HepG2 (cell line): ENCODE measurements around the gene SLC50A1. TPM values are rescaled to one million over a fixed set of nuclear protein-coding genes. Genes with fewer than 3 reads are reported as not detected.

Experiments
- ELF4 ChIP-seq: sonication (generic); formaldehyde crosslinking; IDR thresholded peaks from 2 replicates; pipeline ENCODE4 v1.5.0; 2020; ENCODE audit warnings: missing genetic modification reagents, mild to moderate bottlenecking, moderate library complexity, borderline replicate concordance
- ERF ChIP-seq: IDR thresholded peaks from 2 replicates; pipeline ENCODE4 v1.6.1; 2018; ENCODE audit warnings: missing biosample characterization, missing genetic modification reagents
- FOXK1 ChIP-seq: sonication (generic); formaldehyde crosslinking; IDR thresholded peaks from 2 replicates; pipeline ENCODE4 v1.4.0; 2020; ENCODE audit warnings: low read depth, missing genetic modification reagents, borderline replicate concordance
- GPN1 ChIP-seq: sonication (generic); formaldehyde crosslinking; IDR thresholded peaks from 2 replicates; pipeline ENCODE4 v1.5.1; 2020; ENCODE audit warnings: missing genetic modification reagents, borderline replicate concordance
- IKZF1 ChIP-seq: fragments of 450-650 bp; IDR thresholded peaks from 2 replicates; pipeline ENCODE4 v1.7.1; 2016
- KAT8 ChIP-seq: IDR thresholded peaks from 2 replicates; pipeline ENCODE4 v1.6.1; 2016; ENCODE audit warnings: missing genetic modification reagents, missing compliant biosample characterization
- KDM3A ChIP-seq: IDR thresholded peaks from 2 replicates; pipeline ENCODE4 v1.6.1; 2018; ENCODE audit warnings: low read depth, missing compliant biosample characterization
- MNT ChIP-seq: fragments of 450-650 bp; IDR thresholded peaks from 2 replicates; pipeline ENCODE4 v1.6.1; 2016
- SALL1 ChIP-seq: sonication (generic); formaldehyde crosslinking; IDR thresholded peaks from 2 replicates; pipeline ENCODE4 v1.8.0; 2022; ENCODE audit warnings: mild to moderate bottlenecking, missing genetic modification reagents
- SSRP1 ChIP-seq: IDR thresholded peaks from 2 replicates; pipeline ENCODE4 v1.6.1; 2016; ENCODE audit warnings: control low read depth
- SUZ12 ChIP-seq: fragments of 150-350 bp; IDR thresholded peaks from 2 replicates; pipeline ENCODE4 v1.6.1; 2014; ENCODE audit warnings: low read depth, low read length
- ZBTB1 ChIP-seq: sonication (generic); formaldehyde crosslinking; IDR thresholded peaks from 2 replicates; pipeline ENCODE4 v1.4.0; 2020; ENCODE audit warnings: missing genetic modification reagents, borderline replicate concordance
- ZBTB20 ChIP-seq: sonication (generic); formaldehyde crosslinking; IDR thresholded peaks from 2 replicates; pipeline ENCODE4 v1.8.1; 2023; ENCODE audit warnings: missing genetic modification reagents, low read depth, mild to moderate bottlenecking, borderline replicate concordance
- ZBTB33 ChIP-seq: sonication (generic); formaldehyde crosslinking; IDR thresholded peaks from 2 replicates; pipeline ENCODE4 v1.4.0; 2020; ENCODE audit warnings: missing genetic modification reagents
- ZEB1 ChIP-seq: IDR thresholded peaks from 2 replicates; pipeline ENCODE4 v1.6.1; 2012; ENCODE audit warnings: mild to moderate bottlenecking, low read depth, inconsistent platforms; ENCODE audit not compliant: insufficient replicate concordance
- ZFP90 ChIP-seq: sonication (generic); formaldehyde crosslinking; IDR thresholded peaks from 2 replicates; pipeline ENCODE4 v1.8.0; 2022; ENCODE audit warnings: missing genetic modification reagents, mild to moderate bottlenecking, inconsistent platforms, borderline replicate concordance
- ZNF205 ChIP-seq: IDR thresholded peaks from 2 replicates; pipeline ENCODE4 v1.6.1; 2018; ENCODE audit warnings: missing biosample characterization, missing genetic modification reagents
- ZNF430 ChIP-seq: sonication (generic); formaldehyde crosslinking; IDR thresholded peaks from 2 replicates; pipeline ENCODE4 v1.9.0; 2021; ENCODE audit warnings: mild to moderate bottlenecking, missing genetic modification reagents
- ZNF570 ChIP-seq: sonication (generic); formaldehyde crosslinking; IDR thresholded peaks from 2 replicates; pipeline ENCODE4 v1.4.0; 2020; ENCODE audit warnings: mild to moderate bottlenecking, missing genetic modification reagents, borderline replicate concordance
- ZNF839 ChIP-seq: sonication (generic); formaldehyde crosslinking; IDR thresholded peaks from 2 replicates; pipeline ENCODE4 v1.4.0; 2020; ENCODE audit warnings: missing genetic modification reagents, mild to moderate bottlenecking, borderline replicate concordance
- ZSCAN12 ChIP-seq: sonication (generic); formaldehyde crosslinking; IDR thresholded peaks from 2 replicates; pipeline ENCODE4 v1.9.0; 2021; ENCODE audit warnings: mild to moderate bottlenecking, missing genetic modification reagents
- polyA plus RNA-seq, 8 experiments: library from polyadenylated mRNA; depleted of rRNA in 3 of 8; stranded (reverse) in 7 of 8; unstranded in 1 of 8; fragments of >200 nt; fragmentation: Illumina TruSeq in 4 of 8; extraction: Trizol in 4 of 8; gene quantifications; 2 replicates each; pipeline versions ENCODE4 v1.2.1 to v1.2.3, GENCODE V29; 2011 to 2016; ENCODE audit warnings: low read depth in 4 of 8, missing spikeins in 1 of 8, mixed read lengths in 1 of 8; ENCODE audit not compliant: insufficient read depth in 1 of 8
- total RNA-seq, 5 experiments: library from RNA; depleted of rRNA; stranded (reverse); fragments of >200 nt; fragmentation: Illumina TruSeq; extraction: Trizol; gene quantifications; 2 replicates each; pipeline ENCODE4 v1.2.3, GENCODE V29; 2016; ENCODE audit warnings: low read depth in 1 of 5
- TF ChIP-seq, protein P1 (sequence below): sonication (generic); formaldehyde crosslinking; conservative IDR thresholded peaks from 2 replicates; pipeline ENCODE4 v1.4.0; 2020; ENCODE audit warnings: missing genetic modification reagents
- TF ChIP-seq, protein P2 (sequence below): IDR thresholded peaks from 2 replicates; pipeline ENCODE4 v1.6.1; 2018; ENCODE audit warnings: missing genetic modification reagents
- TF ChIP-seq, protein P3 (sequence below): sonication (generic); formaldehyde crosslinking; IDR thresholded peaks from 2 replicates; pipeline ENCODE4 v1.8.0; 2022; ENCODE audit warnings: missing genetic modification reagents, mild to moderate bottlenecking, inconsistent platforms, borderline replicate concordance

Gene SLC50A1
- total and polyA plus RNA-seq, 2 of the 13 experiments (the other 11 are each of a cell fraction or from before 2014, with no cell fraction given), result 22.5 to 46.8 TPM

DNA sequence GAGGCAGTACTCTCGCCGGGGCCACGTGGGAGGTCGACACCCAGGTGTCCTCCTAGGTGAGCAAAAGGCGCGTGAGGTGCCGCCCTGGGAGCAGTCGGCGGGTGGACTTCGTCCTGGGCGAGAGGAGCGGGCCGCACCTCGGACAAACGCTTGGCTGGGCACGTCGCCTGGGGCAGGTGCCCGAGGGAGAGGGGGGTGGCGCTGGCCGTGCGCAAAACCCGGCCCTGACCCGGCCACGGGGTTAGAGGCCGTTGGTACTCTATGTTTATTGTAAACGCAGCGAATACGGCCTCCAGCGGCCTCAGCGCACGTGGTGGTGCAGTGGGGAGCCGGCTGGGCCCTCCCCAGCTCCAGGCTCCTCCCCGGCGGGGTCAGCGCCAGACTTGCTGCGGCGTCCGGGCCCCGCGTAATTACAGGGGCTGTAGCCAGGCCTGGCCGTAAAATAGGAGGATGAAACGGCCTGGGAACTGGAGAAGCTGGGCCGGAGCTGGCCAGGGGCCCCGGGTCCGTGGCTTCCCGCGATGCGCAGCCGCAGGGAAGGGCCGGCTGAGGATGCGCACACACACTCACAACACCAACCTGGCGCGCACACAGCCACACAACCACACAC is 9.6 kb upstream of the SLC50A1 start (continued):
- TF ChIP-seq ERF (CRISPR knock-in tag) (peak; percentile 99), ZBTB20 (peak; percentile 78; the same call in 1 of the 2 replicates), ZNF430 (CRISPR knock-in tag) (peak; percentile 85; the same call in 1 of the 2 replicates), IKZF1 (no peak), ZNF205 (CRISPR knock-in tag) (peak; percentile 96), ZSCAN12 (CRISPR knock-in tag) (no peak), ZEB1 (no peak), ELF4 (CRISPR knock-in tag) (peak; percentile 65; the same call in 1 of the 2 replicates), SSRP1 (CRISPR knock-in tag) (no peak), ZFP90 (CRISPR knock-in tag) (peak; percentile 84), MNT (peak; percentile 93), KDM3A (CRISPR knock-in tag) (peak; percentile 93), GPN1 (CRISPR knock-in tag) (no peak), FOXK1 (CRISPR knock-in tag) (peak; percentile 95), ZBTB1 (peak; percentile 99), SALL1 (CRISPR knock-in tag) (peak; percentile 98), KAT8 (CRISPR knock-in tag) (peak; percentile 89), ZNF839 (CRISPR knock-in tag) (peak; percentile 94), SUZ12 (no peak), ZBTB33 (CRISPR knock-in tag) (0 out of 2 replicates have a peak, but pooled peaks have one; percentile 67), ZNF570 (no peak)
- TF ChIP-seq, protein P1, sequence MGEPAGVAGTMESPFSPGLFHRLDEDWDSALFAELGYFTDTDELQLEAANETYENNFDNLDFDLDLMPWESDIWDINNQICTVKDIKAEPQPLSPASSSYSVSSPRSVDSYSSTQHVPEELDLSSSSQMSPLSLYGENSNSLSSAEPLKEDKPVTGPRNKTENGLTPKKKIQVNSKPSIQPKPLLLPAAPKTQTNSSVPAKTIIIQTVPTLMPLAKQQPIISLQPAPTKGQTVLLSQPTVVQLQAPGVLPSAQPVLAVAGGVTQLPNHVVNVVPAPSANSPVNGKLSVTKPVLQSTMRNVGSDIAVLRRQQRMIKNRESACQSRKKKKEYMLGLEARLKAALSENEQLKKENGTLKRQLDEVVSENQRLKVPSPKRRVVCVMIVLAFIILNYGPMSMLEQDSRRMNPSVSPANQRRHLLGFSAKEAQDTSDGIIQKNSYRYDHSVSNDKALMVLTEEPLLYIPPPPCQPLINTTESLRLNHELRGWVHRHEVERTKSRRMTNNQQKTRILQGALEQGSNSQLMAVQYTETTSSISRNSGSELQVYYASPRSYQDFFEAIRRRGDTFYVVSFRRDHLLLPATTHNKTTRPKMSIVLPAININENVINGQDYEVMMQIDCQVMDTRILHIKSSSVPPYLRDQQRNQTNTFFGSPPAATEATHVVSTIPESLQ (CRISPR knock-in tag), result peak; percentile 90
- TF ChIP-seq, protein P2, sequence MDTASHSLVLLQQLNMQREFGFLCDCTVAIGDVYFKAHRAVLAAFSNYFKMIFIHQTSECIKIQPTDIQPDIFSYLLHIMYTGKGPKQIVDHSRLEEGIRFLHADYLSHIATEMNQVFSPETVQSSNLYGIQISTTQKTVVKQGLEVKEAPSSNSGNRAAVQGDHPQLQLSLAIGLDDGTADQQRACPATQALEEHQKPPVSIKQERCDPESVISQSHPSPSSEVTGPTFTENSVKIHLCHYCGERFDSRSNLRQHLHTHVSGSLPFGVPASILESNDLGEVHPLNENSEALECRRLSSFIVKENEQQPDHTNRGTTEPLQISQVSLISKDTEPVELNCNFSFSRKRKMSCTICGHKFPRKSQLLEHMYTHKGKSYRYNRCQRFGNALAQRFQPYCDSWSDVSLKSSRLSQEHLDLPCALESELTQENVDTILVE, result peak; percentile 93
- TF ChIP-seq, protein P3, sequence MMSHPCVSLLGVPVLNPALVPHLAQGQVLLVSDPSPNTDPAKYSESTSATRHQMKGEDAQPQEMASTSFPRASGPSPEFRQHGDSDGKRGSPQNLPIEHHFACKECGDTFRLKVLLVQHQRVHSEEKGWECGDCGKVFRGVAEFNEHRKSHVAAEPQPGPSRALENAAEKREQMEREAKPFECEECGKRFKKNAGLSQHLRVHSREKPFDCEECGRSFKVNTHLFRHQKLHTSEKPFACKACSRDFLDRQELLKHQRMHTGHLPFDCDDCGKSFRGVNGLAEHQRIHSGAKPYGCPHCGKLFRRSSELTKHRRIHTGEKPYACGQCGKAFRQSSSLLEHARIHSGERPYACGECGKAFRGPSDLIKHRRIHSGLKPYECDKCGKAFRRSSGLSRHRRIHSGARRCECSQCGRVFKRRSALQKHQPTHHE (CRISPR knock-in tag), result peak; percentile 95
